GM23338 (cell line): ENCODE results near the gene CD276. TPM values are rescaled to one million over a fixed set of nuclear protein-coding genes. Genes with fewer than 3 reads are reported as not detected.

ENCODE experiments used
- ATAC-seq: fragments of 200-7000 bp; cut with Tn5 transposase; 3 replicates; pipeline ENCODE4 v1.9.1; 2020
- DNase-seq: peaks from one replicate; pipeline ENCODE4 v3.0.0-alpha.2; 2015; ENCODE audit warnings: low spot score
- H2AFZ ChIP-seq: fragments of 200-600 bp; sonication (generic); 2 replicates; pipeline ENCODE4 v1.8.0; 2016; ENCODE audit warnings: antibody characterized with exemption, mild to moderate bottlenecking, moderate library complexity
- H3F3A ChIP-seq: fragments of 200-600 bp; sonication (generic); replicated peaks from 2 replicates; pipeline ENCODE4 v1.8.0; 2017; ENCODE audit warnings: antibody characterized with exemption, mixed run types, low read depth
- H3K27ac ChIP-seq: fragments of 200-600 bp; sonication (generic); 2 replicates; pipeline ENCODE4 v1.6.1; 2016; ENCODE audit warnings: low read depth
- H3K27me3 ChIP-seq: fragments of 200-600 bp; sonication (generic); 2 replicates; pipeline ENCODE4 v1.8.0; 2016; ENCODE audit warnings: mild to moderate bottlenecking, mixed run types, moderate library complexity; ENCODE audit not compliant: insufficient read depth
- H3K36me3 ChIP-seq: fragments of 200-600 bp; sonication (generic); 2 replicates; pipeline ENCODE4 v1.8.0; 2016; ENCODE audit warnings: mild to moderate bottlenecking; ENCODE audit not compliant: insufficient read depth
- H3K4me1 ChIP-seq: fragments of 200-600 bp; sonication (generic); 2 replicates; pipeline ENCODE4 v1.8.0; 2016; ENCODE audit warnings: mild to moderate bottlenecking, moderate library complexity; ENCODE audit not compliant: insufficient read depth
- H3K4me2 ChIP-seq: fragments of 200-600 bp; sonication (generic); 2 replicates; pipeline ENCODE4 v1.7.1; 2017; ENCODE audit warnings: mixed run types
- H3K4me3 ChIP-seq: fragments of 200-600 bp; sonication (generic); 2 replicates; pipeline ENCODE4 v1.6.1; 2016; ENCODE audit warnings: mixed run types
- H3K79me2 ChIP-seq: fragments of 200-600 bp; sonication (generic); replicated peaks from 2 replicates; pipeline ENCODE4 v1.8.0; 2017; ENCODE audit warnings: mild to moderate bottlenecking; ENCODE audit not compliant: insufficient read depth
- H3K9me2 ChIP-seq: fragments of 200-600 bp; sonication (generic); 2 replicates; pipeline ENCODE4 v1.8.0; 2017; ENCODE audit not compliant: insufficient read depth
- H4K20me1 ChIP-seq: fragments of 200-600 bp; sonication (generic); replicated peaks from 2 replicates; pipeline ENCODE4 v1.8.0; 2017; ENCODE audit warnings: mild to moderate bottlenecking; ENCODE audit not compliant: insufficient read depth
- H3K27ac Mint-ChIP-seq: 2 replicates; pipeline ENCODE4 v1.8.0; 2020; ENCODE audit warnings: inconsistent platforms, mild to moderate bottlenecking, moderate library complexity, mixed read lengths
- H3K27me3 Mint-ChIP-seq: 3 replicates; pipeline ENCODE4 v1.8.0; 2022; ENCODE audit warnings: low read depth, mild to moderate bottlenecking, moderate library complexity, mixed read lengths, inconsistent platforms; ENCODE audit not compliant: insufficient read depth, poor library complexity
- H3K36me3 Mint-ChIP-seq: 3 replicates; pipeline ENCODE4 v1.8.0; 2021; ENCODE audit warnings: low read depth, mild to moderate bottlenecking, inconsistent platforms, moderate library complexity, mixed read lengths
- H3K4me1 Mint-ChIP-seq: 3 replicates; pipeline ENCODE4 v1.8.0; 2020; ENCODE audit warnings: mild to moderate bottlenecking, inconsistent platforms, mixed read lengths
- H3K4me3 Mint-ChIP-seq: 3 replicates; pipeline ENCODE4 v1.8.0; 2021; ENCODE audit warnings: moderate library complexity, mild to moderate bottlenecking, inconsistent platforms, mixed read lengths
- H3K9me3 Mint-ChIP-seq: 3 replicates; pipeline ENCODE4 v1.8.0; 2020; ENCODE audit warnings: moderate library complexity, mild to moderate bottlenecking, inconsistent platforms, mixed read lengths
- CREB1 ChIP-seq: fragments of 250-450 bp; sonication (Bioruptor Pico); IDR thresholded peaks from 2 replicates; pipeline ENCODE4 v1.5.0; 2020; ENCODE audit warnings: low read depth, mild to moderate bottlenecking, moderate library complexity
- CTCF ChIP-seq, 2 experiments: fragments of 200-600 bp in 1 of 2; sonication (generic) in 1 of 2; conservative IDR thresholded peaks; 2 replicates each; pipeline versions ENCODE4 v1.5.1 to v1.6.1; 2016 to 2017; ENCODE audit warnings: antibody characterized with exemption in 2 of 2, low read depth in 2 of 2, mild to moderate bottlenecking in 2 of 2, moderate library complexity in 1 of 2
- ETS1 ChIP-seq: IDR thresholded peaks from 2 replicates; pipeline ENCODE4 v1.6.1; 2016; ENCODE audit warnings: antibody characterized with exemption
- EZH2 ChIP-seq: fragments of 200-600 bp; sonication (generic); IDR thresholded peaks from one replicate; pipeline ENCODE4 v1.8.0; 2017; ENCODE audit warnings: antibody characterized with exemption, mild to moderate bottlenecking, low read depth; ENCODE audit not compliant: unreplicated experiment
- EZH2phosphoT487 ChIP-seq: fragments of 200-600 bp; sonication (generic); IDR thresholded peaks from one replicate; pipeline ENCODE4 v1.8.1; 2018; ENCODE audit warnings: antibody characterized with exemption; ENCODE audit not compliant: unreplicated experiment
- JUNB ChIP-seq: IDR thresholded peaks from one replicate; pipeline ENCODE4 v1.6.1; 2016; ENCODE audit warnings: antibody characterized with exemption; ENCODE audit not compliant: unreplicated experiment
- NANOG ChIP-seq: IDR thresholded peaks from 2 replicates; pipeline ENCODE4 v1.6.1; 2016; ENCODE audit warnings: antibody characterized with exemption, borderline replicate concordance
- POLR2AphosphoS5 ChIP-seq: IDR thresholded peaks from 2 replicates; pipeline ENCODE4 v1.6.1; 2016; ENCODE audit warnings: antibody characterized with exemption, low read depth
- REST ChIP-seq: IDR thresholded peaks from one replicate; pipeline ENCODE4 v1.6.1; 2018; ENCODE audit warnings: antibody characterized with exemption; ENCODE audit not compliant: unreplicated experiment
- STAT1 ChIP-seq: IDR thresholded peaks from one replicate; pipeline ENCODE4 v1.6.1; 2016; ENCODE audit warnings: antibody characterized with exemption; ENCODE audit not compliant: unreplicated experiment
- ZNF114 ChIP-seq: fragments of 250-450 bp; sonication (Bioruptor Pico); IDR thresholded peaks from 2 replicates; pipeline ENCODE4 v1.5.0; 2020; ENCODE audit warnings: mild to moderate bottlenecking, moderate library complexity
- ZNF331 ChIP-seq: fragments of 250-450 bp; sonication (Bioruptor Pico); IDR thresholded peaks from 2 replicates; pipeline ENCODE4 v1.5.0; 2020; ENCODE audit warnings: low read depth, mild to moderate bottlenecking, moderate library complexity
- polyA plus RNA-seq: library from polyadenylated mRNA; unstranded; fragments of >200 nt; fragmentation: Nextera tagmentation; extraction: Ambion mirVana; gene quantifications from 2 replicates; pipeline ENCODE4 v1.2.1, GENCODE V29; 2016
- total RNA-seq: library from RNA; depleted of rRNA; stranded (reverse); fragments of >200 nt; shearing (Covaris generic); gene quantifications from 2 replicates; pipeline ENCODE4 v1.2.3, GENCODE V29; 2014
- TF ChIP-seq, protein P1 (sequence below): fragments of 250-450 bp; sonication (Bioruptor Pico); IDR thresholded peaks from 2 replicates; pipeline ENCODE4 v1.5.0; 2020; ENCODE audit warnings: mild to moderate bottlenecking, moderate library complexity

CD276 gene
- total and polyA plus RNA-seq, 2 experiments from 2014 or later, result 60.9 to 158 TPM

- no peaks in the 10 kb centered on the region for H4K20me1 ChIP-seq
- no peaks in the 10 kb centered on the region for H3K36me3 ChIP-seq
- peaks cover 17% of the 10 kb centered on the region for H3K27me3 ChIP-seq
- H3F3A ChIP-seq, result no peaks in the 10 kb centered on the region; the same call in 1 of the 2 replicates
- Mint-ChIP-seq H3K9me3 (no peaks in the 10 kb centered on the region), H3K27me3 (peaks cover 22% of the 10 kb centered on the region), H3K4me1 (peaks cover 55% of the 10 kb centered on the region), H3K36me3 (no peaks in the 10 kb centered on the region; the same call in 2 of the 3 replicates), H3K27ac (no peak overlapping the region), H3K4me3 (no peak overlapping the region)
- H3K27ac ChIP-seq, result no peak overlapping the region
- H3K4me1 ChIP-seq, result peaks cover 25% of the 10 kb centered on the region
- DNase-seq, result no peak
- H2AFZ ChIP-seq, result no peak overlapping the region
- H3K79me2 ChIP-seq, result no peaks in the 10 kb centered on the region
- H3K9me2 ChIP-seq, result no peaks in the 10 kb centered on the region
- no peak overlapping the region for H3K4me2 ChIP-seq
- TF ChIP-seq CTCF (conservative IDR thresholded peaks at IDR 0.05; ENCODE audit: low read depth in 2 of 2) (no peak), POLR2AphosphoS5 (no peak), ETS1 (no peak), STAT1 (no peak), EZH2phosphoT487 (no peak), ZNF114 (no peak), ZNF331 (CRISPR knock-in tag) (no peak), REST (no peak), JUNB (no peak), NANOG (no peak), CREB1 (CRISPR knock-in tag) (no peak), EZH2 (no peak)
- TF ChIP-seq, protein P1, sequence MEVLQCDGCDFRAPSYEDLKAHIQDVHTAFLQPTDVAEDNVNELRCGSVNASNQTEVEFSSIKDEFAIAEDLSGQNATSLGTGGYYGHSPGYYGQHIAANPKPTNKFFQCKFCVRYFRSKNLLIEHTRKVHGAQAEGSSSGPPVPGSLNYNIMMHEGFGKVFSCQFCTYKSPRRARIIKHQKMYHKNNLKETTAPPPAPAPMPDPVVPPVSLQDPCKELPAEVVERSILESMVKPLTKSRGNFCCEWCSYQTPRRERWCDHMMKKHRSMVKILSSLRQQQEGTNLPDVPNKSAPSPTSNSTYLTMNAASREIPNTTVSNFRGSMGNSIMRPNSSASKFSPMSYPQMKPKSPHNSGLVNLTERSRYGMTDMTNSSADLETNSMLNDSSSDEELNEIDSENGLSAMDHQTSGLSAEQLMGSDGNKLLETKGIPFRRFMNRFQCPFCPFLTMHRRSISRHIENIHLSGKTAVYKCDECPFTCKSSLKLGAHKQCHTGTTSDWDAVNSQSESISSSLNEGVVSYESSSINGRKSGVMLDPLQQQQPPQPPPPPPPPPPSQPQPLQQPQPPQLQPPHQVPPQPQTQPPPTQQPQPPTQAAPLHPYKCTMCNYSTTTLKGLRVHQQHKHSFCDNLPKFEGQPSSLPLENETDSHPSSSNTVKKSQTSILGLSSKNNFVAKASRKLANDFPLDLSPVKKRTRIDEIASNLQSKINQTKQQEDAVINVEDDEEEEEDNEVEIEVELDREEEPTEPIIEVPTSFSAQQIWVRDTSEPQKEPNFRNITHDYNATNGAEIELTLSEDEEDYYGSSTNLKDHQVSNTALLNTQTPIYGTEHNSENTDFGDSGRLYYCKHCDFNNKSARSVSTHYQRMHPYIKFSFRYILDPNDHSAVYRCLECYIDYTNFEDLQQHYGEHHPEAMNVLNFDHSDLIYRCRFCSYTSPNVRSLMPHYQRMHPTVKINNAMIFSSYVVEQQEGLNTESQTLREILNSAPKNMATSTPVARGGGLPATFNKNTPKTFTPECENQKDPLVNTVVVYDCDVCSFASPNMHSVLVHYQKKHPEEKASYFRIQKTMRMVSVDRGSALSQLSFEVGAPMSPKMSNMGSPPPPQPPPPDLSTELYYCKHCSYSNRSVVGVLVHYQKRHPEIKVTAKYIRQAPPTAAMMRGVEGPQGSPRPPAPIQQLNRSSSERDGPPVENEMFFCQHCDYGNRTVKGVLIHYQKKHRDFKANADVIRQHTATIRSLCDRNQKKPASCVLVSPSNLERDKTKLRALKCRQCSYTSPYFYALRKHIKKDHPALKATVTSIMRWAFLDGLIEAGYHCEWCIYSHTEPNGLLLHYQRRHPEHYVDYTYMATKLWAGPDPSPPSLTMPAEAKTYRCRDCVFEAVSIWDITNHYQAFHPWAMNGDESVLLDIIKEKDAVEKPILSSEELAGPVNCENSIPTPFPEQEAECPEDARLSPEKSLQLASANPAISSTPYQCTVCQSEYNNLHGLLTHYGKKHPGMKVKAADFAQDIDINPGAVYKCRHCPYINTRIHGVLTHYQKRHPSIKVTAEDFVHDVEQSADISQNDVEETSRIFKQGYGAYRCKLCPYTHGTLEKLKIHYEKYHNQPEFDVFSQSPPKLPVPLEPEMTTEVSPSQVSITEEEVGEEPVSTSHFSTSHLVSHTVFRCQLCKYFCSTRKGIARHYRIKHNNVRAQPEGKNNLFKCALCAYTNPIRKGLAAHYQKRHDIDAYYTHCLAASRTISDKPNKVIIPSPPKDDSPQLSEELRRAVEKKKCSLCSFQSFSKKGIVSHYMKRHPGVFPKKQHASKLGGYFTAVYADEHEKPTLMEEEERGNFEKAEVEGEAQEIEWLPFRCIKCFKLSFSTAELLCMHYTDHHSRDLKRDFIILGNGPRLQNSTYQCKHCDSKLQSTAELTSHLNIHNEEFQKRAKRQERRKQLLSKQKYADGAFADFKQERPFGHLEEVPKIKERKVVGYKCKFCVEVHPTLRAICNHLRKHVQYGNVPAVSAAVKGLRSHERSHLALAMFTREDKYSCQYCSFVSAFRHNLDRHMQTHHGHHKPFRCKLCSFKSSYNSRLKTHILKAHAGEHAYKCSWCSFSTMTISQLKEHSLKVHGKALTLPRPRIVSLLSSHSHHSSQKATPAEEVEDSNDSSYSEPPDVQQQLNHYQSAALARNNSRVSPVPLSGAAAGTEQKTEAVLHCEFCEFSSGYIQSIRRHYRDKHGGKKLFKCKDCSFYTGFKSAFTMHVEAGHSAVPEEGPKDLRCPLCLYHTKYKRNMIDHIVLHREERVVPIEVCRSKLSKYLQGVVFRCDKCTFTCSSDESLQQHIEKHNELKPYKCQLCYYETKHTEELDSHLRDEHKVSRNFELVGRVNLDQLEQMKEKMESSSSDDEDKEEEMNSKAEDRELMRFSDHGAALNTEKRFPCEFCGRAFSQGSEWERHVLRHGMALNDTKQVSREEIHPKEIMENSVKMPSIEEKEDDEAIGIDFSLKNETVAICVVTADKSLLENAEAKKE (CRISPR knock-in tag), result no peak
- H3K4me3 ChIP-seq, result no peak overlapping the region
- no peak for ATAC-seq
Observed at GRCh38 chr15:73749971-73750370, 65.8 kb downstream of the CD276 start.
